Endothelial cell of umbilical vein (primary cell): ENCODE data around the gene LGALS3BP. TPM values are rescaled to one million over a fixed set of nuclear protein-coding genes. Genes with fewer than 3 reads are reported as not detected.

Source experiments
- BruUV-seq: library from RNA; stranded (reverse); fragments of 400-500 nt; replicated peaks from 2 replicates; lab custom pipeline; 2021; lab: Mats Ljungman, UMichigan
- CTCF ChIA-PET: fragments of 300-600, 350-600 bp; sonication (Branson Sonifier 250); formaldehyde crosslinking; loops from one replicate; lab custom pipeline; 2021; ENCODE audit warnings: antibody characterized with exemption, inconsistent platforms; lab: Charles Lee
- POLR2A ChIA-PET: fragments of 300-600, 350-600 bp; sonication (Branson Sonifier 250); formaldehyde crosslinking; loops from one replicate; lab custom pipeline; 2021; ENCODE audit warnings: antibody characterized with exemption, inconsistent platforms; lab: Charles Lee
- DNase-seq: peaks from one replicate; pipeline ENCODE4 v3.0.0-alpha.2; 2011; ENCODE audit warnings: low read depth, low spot score
- FAIRE-seq: peaks from 2 replicates; lab custom pipeline; 2011; peaks lifted over from hg19 to GRCh38; lab: Jason Lieb, UNC
- H2AFZ ChIP-seq: 2 replicates; pipeline ENCODE4 v1.6.0; 2012; ENCODE audit warnings: low read depth, low read length, control low read depth, inconsistent platforms
- H3K27ac ChIP-seq: 2 replicates; pipeline ENCODE4 v1.5.1; 2011; ENCODE audit warnings: low read depth, mild to moderate bottlenecking, control low read depth, low read length, moderate library complexity; ENCODE audit not compliant: insufficient read depth
- H3K27me3 ChIP-seq, 2 experiments: 2 replicates each; pipeline versions ENCODE4 v1.6.0 to v1.6.1; 2011; ENCODE audit warnings: low read length in 2 of 2, mixed read lengths in 1 of 2; ENCODE audit not compliant: control insufficient read depth in 2 of 2, insufficient read depth in 2 of 2
- H3K36me3 ChIP-seq, 2 experiments: 2 replicates in 1 of 2; 3 replicates in 1 of 2; pipeline ENCODE4 v1.5.1; 2011; ENCODE audit warnings: low read length in 2 of 2, mild to moderate bottlenecking in 1 of 2, moderate library complexity in 1 of 2; ENCODE audit not compliant: control insufficient read depth in 2 of 2, insufficient read depth in 2 of 2; ENCODE audit errors: extremely low read depth in 1 of 2
- H3K4me1 ChIP-seq: 3 replicates; pipeline ENCODE4 v1.5.1; 2011; ENCODE audit warnings: mild to moderate bottlenecking, low read length; ENCODE audit not compliant: control insufficient read depth, insufficient read depth; ENCODE audit errors: extremely low read depth
- H3K4me2 ChIP-seq: 2 replicates; pipeline ENCODE4 v1.6.1; 2011; ENCODE audit warnings: low read length, control low read depth, mixed read lengths; ENCODE audit not compliant: insufficient read depth
- H3K4me3 ChIP-seq, 3 experiments: fragments of 200-600 bp in 1 of 3; sonication (generic), shearing (Covaris generic) in 1 of 3; replicated peaks in 1 of 3; 2 replicates each; pipeline ENCODE4 v1.5.1; 2011 to 2016; ENCODE audit warnings: control low read depth in 3 of 3, low read length in 3 of 3, mild to moderate bottlenecking in 2 of 3, inconsistent platforms in 1 of 3, low read depth in 1 of 3, moderate library complexity in 1 of 3; ENCODE audit not compliant: insufficient read depth in 1 of 3
- H3K79me2 ChIP-seq: 2 replicates; pipeline ENCODE4 v1.6.0; 2012; ENCODE audit warnings: low read length, inconsistent platforms; ENCODE audit not compliant: control insufficient read depth, insufficient read depth
- H3K9ac ChIP-seq: replicated peaks from 2 replicates; pipeline ENCODE3; 2011; ENCODE audit warnings: low read length, control low read depth; ENCODE audit not compliant: insufficient read depth; ENCODE audit errors: extremely low read depth
- H3K9me1 ChIP-seq: replicated peaks from 3 replicates; pipeline ENCODE4 v1.6.0; 2011; ENCODE audit warnings: mild to moderate bottlenecking, low read length; ENCODE audit not compliant: control insufficient read depth, insufficient read depth; ENCODE audit errors: extremely low read depth
- H3K9me3 ChIP-seq: replicated peaks from 2 replicates; pipeline ENCODE4 v1.5.1; 2012; ENCODE audit warnings: low read length, inconsistent platforms; ENCODE audit not compliant: control insufficient read depth, insufficient read depth
- H4K20me1 ChIP-seq: replicated peaks from 2 replicates; pipeline ENCODE3; 2011; ENCODE audit warnings: mild to moderate bottlenecking, low read length; ENCODE audit not compliant: control insufficient read depth, insufficient read depth; ENCODE audit errors: extremely low read depth
- CTCF ChIP-seq, 2 donors: IDR thresholded peaks; 1 replicate in 1 of 2; 2 replicates in 1 of 2; pipeline ENCODE4 v1.5.1; 2011; ENCODE audit warnings: low read length in 2 of 2, mild to moderate bottlenecking in 2 of 2, moderate library complexity in 2 of 2, control low read depth in 1 of 2, inconsistent platforms in 1 of 2, low read depth in 1 of 2; ENCODE audit not compliant: insufficient read depth in 1 of 2; ENCODE audit errors: extremely low read depth in 1 of 2
- EZH2 ChIP-seq: IDR thresholded peaks from 2 replicates; pipeline ENCODE4 v1.6.1; 2012; ENCODE audit warnings: borderline replicate concordance, low read depth, mild to moderate bottlenecking, moderate library complexity, low read length, inconsistent platforms; ENCODE audit not compliant: severe bottlenecking
- FOS ChIP-seq: IDR thresholded peaks from 2 replicates; pipeline ENCODE4 v1.6.1; 2011; ENCODE audit warnings: mild to moderate bottlenecking, low read length, moderate library complexity, borderline replicate concordance; ENCODE audit not compliant: insufficient read depth
- GATA2 ChIP-seq: IDR thresholded peaks from 2 replicates; pipeline ENCODE4 v1.7.0; 2011; ENCODE audit warnings: low read depth, mild to moderate bottlenecking, moderate library complexity, mixed read lengths, low read length; ENCODE audit not compliant: insufficient read length, insufficient read depth
- JUN ChIP-seq: IDR thresholded peaks from 2 replicates; pipeline ENCODE4 v1.6.1; 2011; ENCODE audit warnings: borderline replicate concordance, low read depth; ENCODE audit not compliant: insufficient read length, insufficient read depth
- MAX ChIP-seq: IDR thresholded peaks from 2 replicates; pipeline ENCODE4 v1.6.1; 2011; ENCODE audit not compliant: insufficient read depth, insufficient read length
- MYC ChIP-seq: IDR thresholded peaks from one replicate; pipeline ENCODE4 v1.6.1; 2011; ENCODE audit warnings: mild to moderate bottlenecking, low read depth, low read length
- POLR2A ChIP-seq: IDR thresholded peaks from 2 replicates; pipeline ENCODE4 v1.6.1; 2012; ENCODE audit warnings: low read depth, mild to moderate bottlenecking, control low read depth, low read length
- POLR2AphosphoS5 ChIP-seq: IDR thresholded peaks from 2 replicates; pipeline ENCODE4 v1.6.1; 2012; ENCODE audit warnings: low read depth, mild to moderate bottlenecking, control low read depth, low read length, moderate library complexity; ENCODE audit not compliant: insufficient read depth
- dilution Hi-C: fragments of 300-500 bp; cut with MboI; formaldehyde crosslinking; loops from one replicate; pipeline ENCODE4 v1.15.0; 2019; ENCODE audit warnings: low sequenced_read_pairs; ENCODE audit not compliant: extremely low pct_ligation_motif_present
- intact Hi-C: fragments of 100-400 bp; cut with micrococcal nuclease; formaldehyde crosslinking; loops from one replicate; pipeline ENCODE4 v1.10.0; 2022
- polyA plus RNA-seq, 4 experiments: library from polyadenylated mRNA; depleted of rRNA in 3 of 4; stranded (reverse) in 3 of 4; unstranded in 1 of 4; fragments of >200 nt; gene quantifications; 2 replicates each; pipeline versions ENCODE4 v1.2.1 to v1.2.3, GENCODE V29; 2011 to 2012; ENCODE audit warnings: missing spikeins in 1 of 4
- total RNA-seq: library from RNA; stranded (reverse); gene quantifications from 2 replicates; pipeline ENCODE4 v1.2.3, GENCODE V29; 2021

LGALS3BP gene
- total and polyA plus RNA-seq, 2 donors (not counting 3 experiments of a cell fraction or from before 2014, with no cell fraction given), result 0.77 to 1.3 TPM

- FAIRE-seq, result no peak
- H3K4me3 ChIP-seq, result no peak overlapping the region
- no peak overlapping the region for H3K9ac ChIP-seq
- ChIA-PET CTCF (interaction anchor here (1.3 to 2.5 kb wide), 2 partner anchors 10 to 96 kb away, joined by 4 to 10 read pairs; no protein-coding TSS in a partner anchor), POLR2A (no interaction called here)
- H3K9me3 ChIP-seq, result no peaks in the 10 kb centered on the region
- no peaks in the 10 kb centered on the region for H3K27me3 ChIP-seq
- dilution Hi-C loops, result no loop called here
- no peak overlapping the region for H3K27ac ChIP-seq
- H2AFZ ChIP-seq, result no peak overlapping the region
- H3K4me1 ChIP-seq, result no peaks in the 10 kb centered on the region
- no peaks in the 10 kb centered on the region for H3K36me3 ChIP-seq
- no peak for DNase-seq
- intact Hi-C loops, result no loop called here
- BruUV-seq, result no TSS peak
- H3K9me1 ChIP-seq, result no peaks in the 10 kb centered on the region
- no peaks in the 10 kb centered on the region for H3K79me2 ChIP-seq
- H3K4me2 ChIP-seq, result no peak overlapping the region
- no peaks in the 10 kb centered on the region for H4K20me1 ChIP-seq
- TF ChIP-seq MYC (no peak), JUN (no peak), CTCF (IDR thresholded peaks at IDR 0.05; ENCODE audit: extremely low read depth in 1 of 2, insufficient read depth in 1 of 2, low read depth in 1 of 2, low read length in 2 of 2) (no peak), FOS (no peak), MAX (no peak), EZH2 (no peak), POLR2AphosphoS5 (no peak), GATA2 (no peak), POLR2A (no peak)
These were observed 18.2 kb downstream of the LGALS3BP start for GRCh38 chr17:78961571-78961970.
